Measurements from ENCODE around the gene EXOC3L4.
"Not testable (repeated sequence)": the region's sequence is repeated elsewhere in the genome, so short reads cannot be mapped to it uniquely, and the experiment has no call there.

The EXOC3L4 gene

GRCh38 chr14:103135333-103136260, 41.1 kb downstream of the EXOC3L4 start:
- DNase-seq: peak; percentile 11

DNA sequence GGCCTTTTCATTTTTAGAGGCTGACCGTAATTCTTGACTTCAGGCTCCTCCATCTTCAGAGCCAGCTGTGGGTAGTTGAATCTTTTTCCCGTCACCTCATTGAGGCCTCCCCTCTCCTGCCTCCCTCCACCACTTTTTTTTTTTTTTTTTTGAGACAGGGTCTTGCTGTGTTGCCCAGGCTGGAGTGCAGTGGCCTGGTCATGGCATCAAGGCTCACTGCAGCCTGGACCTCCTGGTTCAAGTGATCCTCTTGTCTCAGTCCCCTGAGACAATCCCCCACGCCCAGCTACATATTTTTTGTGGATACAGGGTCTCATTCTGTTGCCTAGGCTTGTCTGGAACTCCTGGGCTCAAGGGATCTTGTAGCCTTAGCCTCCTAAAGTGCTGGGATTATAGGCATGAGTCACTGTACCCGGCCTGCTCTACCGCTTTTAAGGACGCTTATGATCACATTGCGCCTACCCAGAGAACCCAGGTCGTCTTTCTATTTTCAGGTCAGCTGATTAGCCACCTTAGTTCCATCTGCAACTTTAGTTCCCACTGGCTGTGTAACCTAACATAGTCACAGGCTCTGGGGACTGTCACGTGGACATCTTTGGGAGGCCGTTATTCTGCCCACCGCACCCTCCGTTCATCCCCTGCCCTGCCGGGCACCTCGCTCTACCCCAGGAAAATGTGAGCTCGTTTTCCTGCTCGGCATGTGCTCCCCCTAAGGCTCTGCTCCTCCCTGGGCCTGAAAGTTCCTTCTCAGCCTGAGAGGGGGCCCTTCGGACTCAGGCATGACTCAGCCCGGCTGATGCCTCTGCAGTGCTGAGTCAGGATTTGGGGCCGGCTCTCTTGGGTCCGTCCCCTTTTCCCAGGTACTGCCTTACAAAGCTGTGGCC, 42.1 kb downstream of the EXOC3L4 start:
- peak; percentile 54 for DNase-seq

DNA sequence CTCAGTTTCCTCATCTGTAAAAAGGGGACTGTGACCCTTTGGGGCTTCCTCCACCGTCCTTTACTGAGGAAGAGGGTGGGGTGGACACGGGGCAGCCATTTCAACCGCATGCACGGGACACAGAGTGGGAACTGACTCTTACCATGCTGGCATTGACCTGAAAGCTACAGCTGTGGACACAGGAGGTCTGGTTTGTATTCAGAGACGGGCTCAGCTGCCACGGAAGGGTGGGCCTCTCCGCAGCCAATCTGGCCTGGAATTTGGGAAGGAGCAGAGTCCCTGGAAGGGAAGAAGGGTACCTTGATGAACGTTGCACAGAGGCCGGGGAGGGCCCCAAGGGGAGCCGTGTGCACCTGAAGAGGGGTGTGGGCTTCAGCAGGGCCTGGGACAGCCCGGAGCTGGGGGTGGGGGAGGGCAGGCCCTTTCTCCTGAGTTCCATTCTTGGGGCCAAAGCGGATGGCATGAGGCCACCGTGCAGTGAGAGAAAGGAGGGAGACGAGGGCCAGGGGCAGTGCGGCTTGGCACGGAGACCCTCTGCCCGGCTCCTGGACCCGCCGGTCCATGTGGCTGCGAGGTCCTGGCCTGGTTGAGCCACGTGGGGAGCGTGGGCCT, 43.3 kb downstream of the EXOC3L4 start:
- DNase-seq: peak; percentile 65

DNA sequence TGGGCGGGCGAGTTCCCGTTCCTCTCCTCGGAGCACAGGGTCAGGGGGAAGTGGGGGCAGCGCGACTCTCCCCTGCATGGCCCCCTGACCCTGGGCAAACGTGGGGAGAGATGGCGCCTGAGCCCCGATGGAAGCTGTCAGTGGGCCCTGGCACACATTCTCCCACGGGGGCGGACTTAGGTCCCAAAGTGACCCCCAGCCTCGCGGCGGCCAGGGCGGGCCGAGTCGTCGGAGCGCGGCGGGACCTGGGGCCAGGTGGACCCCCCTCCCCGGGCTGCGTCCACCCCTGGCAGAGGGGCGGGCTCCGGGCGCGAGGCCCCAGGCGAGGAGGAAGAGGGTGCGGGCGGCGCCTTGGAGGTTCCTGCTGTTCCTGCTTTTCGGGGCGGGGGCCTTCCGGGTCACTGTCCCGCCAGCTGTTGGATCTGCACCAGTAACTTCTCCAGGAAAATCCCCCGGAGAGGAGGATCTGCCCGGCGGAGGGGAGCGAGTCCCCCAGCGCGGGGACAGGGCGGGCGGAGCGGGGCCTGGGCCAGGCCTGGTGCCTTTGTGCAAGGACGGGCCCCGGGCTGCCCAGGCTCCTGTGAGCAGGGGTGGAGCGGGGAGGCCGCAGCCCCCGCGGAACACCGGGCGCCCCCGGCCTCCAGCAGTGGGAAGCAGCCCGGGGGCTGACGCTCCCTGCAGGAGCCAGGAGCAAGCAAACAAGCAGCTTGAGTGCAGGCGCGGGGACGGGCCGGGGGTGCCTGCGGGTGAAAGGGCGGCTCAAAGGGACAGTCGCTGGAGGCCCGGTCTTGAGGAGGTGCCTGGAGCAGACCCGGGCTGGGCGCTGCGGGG, 44.0 kb downstream of the EXOC3L4 start:
- DNase-seq: peak; percentile 71

GRCh38 chr14:103139132-103140025, 44.9 kb downstream of the EXOC3L4 start:
- peak; percentile 12 for DNase-seq

GRCh38 chr14:103140316-103141109, 46.0 kb downstream of the EXOC3L4 start:
- DNase-seq: peak; percentile 77

- DNase-seq: peak; percentile 64
These were observed 46.7 kb downstream of the EXOC3L4 start for GRCh38 chr14:103141117-103141796.

DNA sequence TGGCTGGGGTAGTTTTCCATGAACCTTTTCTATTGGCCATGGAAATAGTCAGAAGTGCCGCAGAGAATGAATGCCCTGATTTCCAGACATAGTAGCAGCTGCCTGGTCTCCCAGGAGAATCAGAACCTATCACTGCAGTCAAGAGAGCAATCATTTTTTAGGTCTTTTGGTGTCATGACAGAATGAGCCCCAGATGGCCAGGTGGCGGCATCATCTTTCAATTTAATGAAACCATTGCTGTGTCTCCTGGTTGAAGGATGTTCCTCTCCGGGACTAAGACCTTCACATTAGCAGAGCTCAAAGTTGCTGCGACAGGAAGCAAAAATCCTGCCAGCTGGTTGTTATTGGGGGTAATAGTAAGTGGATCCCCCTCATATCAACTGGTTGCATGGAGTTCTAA, 47.5 kb downstream of the EXOC3L4 start:
- DNase-seq: no peak

DNA sequence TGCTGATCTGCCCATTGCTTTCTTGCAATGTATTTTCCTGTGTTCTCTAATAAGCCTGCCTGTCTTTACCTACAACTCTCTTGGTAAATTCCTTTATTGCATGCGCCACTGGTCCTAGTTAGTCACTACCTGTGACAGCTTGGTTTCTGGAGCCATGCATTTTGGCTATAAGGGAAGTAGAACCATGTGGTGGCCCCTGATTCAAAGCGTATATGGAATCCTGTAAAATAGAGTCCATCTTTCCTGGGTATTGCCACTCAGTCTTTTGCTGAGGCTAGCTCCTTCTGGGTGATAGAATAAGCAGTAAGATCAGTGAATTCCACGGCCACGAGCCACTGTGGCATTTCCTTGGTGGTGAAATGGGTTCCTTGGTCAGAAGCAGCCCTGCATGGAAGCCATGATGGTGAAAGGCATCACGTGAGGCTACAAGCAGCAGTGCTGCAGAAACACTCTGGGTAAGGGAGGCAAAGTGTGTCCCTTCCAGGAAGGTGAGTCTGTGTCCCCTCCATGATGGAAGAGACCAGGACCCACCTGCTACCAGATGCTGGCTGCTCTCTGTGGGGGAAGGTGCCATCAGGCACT, 48.3 kb downstream of the EXOC3L4 start:
- DNase-seq: peak; percentile 27

- DNase-seq: peak; percentile 24
These were observed 49.0 kb downstream of the EXOC3L4 start for GRCh38 chr14:103143506-103143905.

DNA sequence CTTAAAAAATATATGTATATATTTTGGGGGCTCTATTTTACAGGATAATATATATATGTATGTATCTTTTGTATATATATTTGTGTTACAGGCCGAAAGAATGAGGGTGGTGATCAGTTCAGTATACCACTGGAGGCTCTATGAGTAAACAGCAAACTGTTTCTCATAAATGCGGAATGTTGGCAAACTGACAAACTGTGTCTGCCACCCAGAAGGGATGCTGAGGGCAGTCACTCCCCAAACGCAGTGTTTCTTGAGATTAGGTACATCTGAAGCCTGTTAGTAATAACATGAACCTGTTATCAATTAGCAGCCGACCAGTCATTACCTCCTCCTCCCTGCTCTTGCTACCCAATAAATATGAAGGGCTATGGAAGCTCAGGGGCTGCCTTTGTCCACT, 49.6 kb downstream of the EXOC3L4 start:
- DNase-seq: no peak

DNA sequence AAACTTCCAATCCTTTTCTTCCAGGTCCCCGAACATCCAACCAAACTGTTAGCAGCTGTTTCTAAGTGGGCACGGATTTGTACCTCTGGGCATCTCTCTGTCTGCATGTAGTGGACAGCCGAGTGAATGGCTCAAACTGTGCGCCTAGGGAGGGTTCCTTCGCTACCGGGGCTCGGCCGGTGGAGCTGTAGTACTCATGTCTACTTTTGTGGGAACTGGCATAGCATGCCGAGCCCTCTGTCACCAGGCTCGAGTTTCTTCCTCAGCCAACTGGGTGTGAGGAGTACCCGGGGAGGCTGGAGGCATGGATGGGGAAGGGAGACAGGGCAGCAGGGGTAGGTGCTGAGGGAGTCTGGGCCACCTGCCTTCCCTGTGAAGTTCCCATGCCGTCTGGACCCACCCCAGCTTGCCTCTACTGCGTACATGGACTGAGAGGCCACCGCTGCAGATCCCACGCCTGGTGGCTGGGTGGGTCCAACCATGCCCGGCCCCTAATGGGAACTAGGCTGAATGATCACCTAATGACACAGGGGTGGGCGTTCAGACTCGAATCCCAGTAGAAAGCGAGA, 51.7 kb downstream of the EXOC3L4 start:
- no peak for DNase-seq

DNA sequence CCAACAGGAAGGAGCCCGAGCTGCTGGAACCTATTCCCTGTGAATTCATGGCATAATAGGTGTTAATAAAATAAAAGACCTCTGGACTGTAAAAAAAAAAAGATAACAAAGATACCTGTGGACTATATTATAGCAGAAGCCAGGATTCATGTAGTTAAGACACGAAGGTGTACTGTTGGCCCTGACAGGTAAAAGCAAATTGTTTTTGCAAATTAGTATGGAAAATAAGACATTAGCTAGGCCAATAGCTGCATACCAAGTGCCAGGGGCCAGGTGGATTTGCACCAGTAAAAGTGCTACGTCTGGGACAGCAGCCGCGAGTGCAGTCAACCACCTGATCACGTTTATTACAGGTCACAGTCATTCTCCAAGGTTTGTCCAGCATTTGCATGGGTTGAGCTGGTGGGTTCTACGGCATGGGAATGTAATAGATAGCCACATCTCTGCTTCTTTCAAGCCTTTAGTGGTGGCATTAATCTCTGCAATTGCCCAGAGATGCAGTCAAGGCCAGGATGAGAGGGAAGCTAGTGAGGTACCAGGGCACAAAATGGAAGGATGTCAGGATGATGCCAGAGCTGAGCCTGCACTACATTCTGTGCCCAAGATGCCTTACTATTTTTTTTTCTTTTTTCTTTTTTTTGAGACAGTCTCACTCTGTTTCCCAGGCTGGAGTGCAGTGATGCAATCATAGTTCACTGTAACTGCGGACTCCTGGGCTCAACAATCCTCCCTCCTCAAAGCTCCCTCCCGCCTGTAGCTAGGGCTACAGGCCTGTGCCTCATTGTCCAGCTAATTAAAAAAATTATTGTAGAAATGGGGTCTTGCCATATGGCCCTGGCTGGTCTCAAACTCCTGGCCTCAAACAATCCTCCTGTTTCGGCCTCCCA, 55.1 kb downstream of the EXOC3L4 start:
- no peak for DNase-seq

- peak; percentile 23 for DNase-seq
These were observed 56.9 kb downstream of the EXOC3L4 start for GRCh38 chr14:103151270-103151945.

- peak; percentile 93 for DNase-seq
These were observed 60.5 kb downstream of the EXOC3L4 start for GRCh38 chr14:103155010-103155409.

- not testable (repeated sequence) for DNase-seq
These were observed 60.9 kb downstream of the EXOC3L4 start for GRCh38 chr14:103155416-103155815.

DNA sequence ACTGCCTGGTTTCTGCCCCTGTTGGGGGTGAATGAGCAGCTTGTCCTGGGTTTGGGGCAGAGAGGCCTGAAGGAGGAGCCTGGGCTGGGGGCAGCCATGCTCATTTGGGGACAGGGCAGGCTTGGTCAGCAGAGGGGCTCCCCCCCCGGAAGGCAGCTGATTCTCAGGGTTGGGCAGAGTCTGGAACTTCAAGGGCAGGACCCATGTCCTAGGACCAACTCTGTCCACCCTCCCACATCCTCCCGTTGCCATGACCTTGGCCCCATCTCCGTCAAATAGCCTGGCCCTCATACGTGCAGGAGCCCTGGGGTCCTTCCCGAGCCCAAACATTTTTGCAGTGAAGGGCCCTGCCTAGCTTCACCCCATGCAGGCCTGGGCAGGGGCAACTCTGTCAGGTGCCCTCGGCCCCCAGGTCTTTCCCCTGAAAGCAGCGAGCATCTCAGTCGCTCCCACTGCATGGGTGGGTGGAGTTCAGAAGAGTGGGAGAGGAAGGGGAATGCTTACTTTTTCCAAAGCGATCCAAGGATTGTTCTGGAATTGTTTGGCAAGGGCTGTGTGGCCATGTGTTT, 61.4 kb downstream of the EXOC3L4 start:
- DNase-seq: no peak
